Parathyroid adenoma (tissue), 2 donors: ENCODE data around the gene CD47.

ENCODE experiments used
- H2AFZ ChIP-seq: fragments of 300-600 bp; sonication (generic); one replicate; pipeline ENCODE4 v1.7.0; 2017; ENCODE audit warnings: antibody characterized with exemption, mild to moderate bottlenecking
- H3K27ac ChIP-seq: fragments of 300-600 bp; sonication (generic); one replicate; pipeline ENCODE4 v1.7.0; 2017
- H3K27me3 ChIP-seq: fragments of 300-600 bp; sonication (generic); one replicate; pipeline ENCODE4 v1.7.0; 2017; ENCODE audit warnings: low read length; ENCODE audit not compliant: control insufficient read depth, insufficient read depth
- H3K36me3 ChIP-seq: fragments of 300-600 bp; sonication (generic); one replicate; pipeline ENCODE4 v1.7.0; 2017; ENCODE audit warnings: low read length; ENCODE audit not compliant: control insufficient read depth, insufficient read depth
- H3K4me1 ChIP-seq: fragments of 300-600 bp; sonication (generic); one replicate; pipeline ENCODE4 v1.7.0; 2017; ENCODE audit warnings: control low read depth
- H3K4me2 ChIP-seq: fragments of 300-600 bp; sonication (generic); one replicate; pipeline ENCODE4 v1.7.0; 2017; ENCODE audit warnings: low read length
- H3K4me3 ChIP-seq: fragments of 300-600 bp; sonication (generic); one replicate; pipeline ENCODE4 v1.7.0; 2017; ENCODE audit warnings: low read depth, low read length
- H3K79me2 ChIP-seq: fragments of 300-600 bp; sonication (generic); one replicate; pipeline ENCODE4 v1.7.0; 2017; ENCODE audit warnings: control low read depth
- H3K9ac ChIP-seq: fragments of 300-600 bp; sonication (generic); one replicate; pipeline ENCODE4 v1.7.0; 2017; ENCODE audit warnings: mild to moderate bottlenecking
- H3K9me3 ChIP-seq: fragments of 300-600 bp; sonication (generic); one replicate; pipeline ENCODE4 v1.7.0; 2017; ENCODE audit warnings: low read length; ENCODE audit not compliant: control insufficient read depth
- CTCF ChIP-seq: fragments of 300-600 bp; sonication (generic); IDR thresholded peaks from one replicate; pipeline ENCODE4 v1.7.0; 2017; ENCODE audit warnings: antibody characterized with exemption, mild to moderate bottlenecking
- donor health status: primary hyperparathyroidism.

The CD47 gene

GRCh38 chr3:108093021-108093420, 2.2 kb upstream of the CD47 start:
- no peak for TF ChIP-seq CTCF

GRCh38 chr3:108092501-108092900, 1.7 kb upstream of the CD47 start:
- H3K9ac ChIP-seq, result no peak overlapping the region
- no peaks in the 10 kb centered on the region for H3K27me3 ChIP-seq
- no peaks in the 10 kb centered on the region for H3K4me1 ChIP-seq
- H3K4me2 ChIP-seq, result no peak overlapping the region
- no peaks in the 10 kb centered on the region for H3K9me3 ChIP-seq
- no peaks in the 10 kb centered on the region for H3K36me3 ChIP-seq
- no peaks in the 10 kb centered on the region for H3K79me2 ChIP-seq
- no peak overlapping the region for H3K4me3 ChIP-seq
- H2AFZ ChIP-seq, result no peak overlapping the region
- TF ChIP-seq CTCF, result no peak
- no peak overlapping the region for H3K27ac ChIP-seq

More at GRCh38 chr3:108093021-108093420, 2.2 kb upstream of the CD47 start:
- no peaks in the 10 kb centered on the region for H3K4me1 ChIP-seq
- H3K4me2 ChIP-seq, result no peak overlapping the region
- H3K36me3 ChIP-seq, result no peaks in the 10 kb centered on the region
- no peaks in the 10 kb centered on the region for H3K9me3 ChIP-seq
- H3K9ac ChIP-seq, result no peak overlapping the region
- H3K27me3 ChIP-seq, result no peaks in the 10 kb centered on the region
- H2AFZ ChIP-seq, result no peak overlapping the region
- H3K4me3 ChIP-seq, result no peak overlapping the region
- H3K27ac ChIP-seq, result no peak overlapping the region
- H3K79me2 ChIP-seq, result no peaks in the 10 kb centered on the region

GRCh38 chr3:108091498-108092250, 843 bp upstream of the CD47 start:
- H3K4me2 ChIP-seq, result peak overlapping the region; percentile 94
- no peaks in the 10 kb centered on the region for H3K27me3 ChIP-seq
- no peak overlapping the region for H3K27ac ChIP-seq
- H3K9me3 ChIP-seq, result no peaks in the 10 kb centered on the region
- H3K79me2 ChIP-seq, result peaks cover under 1% of the 10 kb centered on the region
- no peak overlapping the region for H3K9ac ChIP-seq
- H3K4me1 ChIP-seq, result no peaks in the 10 kb centered on the region
- no peaks in the 10 kb centered on the region for H3K36me3 ChIP-seq
- peak overlapping the region; percentile 84 for H3K4me3 ChIP-seq
- TF ChIP-seq CTCF, result no peak
- H2AFZ ChIP-seq, result peak overlapping the region; percentile 61

- Histone ChIP-seq H2AFZ (peak overlapping the region; percentile 94), H3K27ac (peak overlapping the region; percentile 57), H3K4me3 (peak overlapping the region; percentile 84), H3K27me3 (no peaks in the 10 kb centered on the region), H3K36me3 (no peaks in the 10 kb centered on the region), H3K79me2 (peaks cover 4% of the 10 kb centered on the region), H3K9me3 (no peaks in the 10 kb centered on the region), H3K4me2 (peak overlapping the region; percentile 94), H3K4me1 (no peaks in the 10 kb centered on the region), H3K9ac (peak overlapping the region; percentile 12)
- no peak for TF ChIP-seq CTCF
Observed at GRCh38 chr3:108090049-108090700, 656 bp downstream of the CD47 start.
